Body of pancreas (tissue), 4 donors: ENCODE measurements around the gene XBP1.

Experiments used
- CTCF ChIP-seq, 7 experiments: fragments of 450-650 bp in 4 of 7; fragments of 200-600 bp in 3 of 7; sonication (generic) in 3 of 7; IDR thresholded peaks; one replicate each; pipeline ENCODE4 v1.5.1; 2016 to 2019; ENCODE audit warnings: antibody characterized with exemption in 7 of 7
- POLR2A ChIP-seq, 3 donors: fragments of 450-650 bp; IDR thresholded peaks; one replicate each; pipeline ENCODE4 v1.6.1; 2016; ENCODE audit warnings: antibody characterized with exemption in 3 of 3, mild to moderate bottlenecking in 2 of 3

GRCh38 chr22:28791841-28792490 is 8.4 kb downstream of the XBP1 start:
- TF ChIP-seq CTCF (IDR thresholded peaks at IDR 0.05) = no peak
- TF ChIP-seq POLR2A (IDR thresholded peaks at IDR 0.05) = no peak
